ENCODE measurements around the gene CTPS2.

GRCh38 chrX:16578218-16578617, 134.3 kb downstream of the CTPS2 start:
- TF ChIP-seq, protein P1, sequence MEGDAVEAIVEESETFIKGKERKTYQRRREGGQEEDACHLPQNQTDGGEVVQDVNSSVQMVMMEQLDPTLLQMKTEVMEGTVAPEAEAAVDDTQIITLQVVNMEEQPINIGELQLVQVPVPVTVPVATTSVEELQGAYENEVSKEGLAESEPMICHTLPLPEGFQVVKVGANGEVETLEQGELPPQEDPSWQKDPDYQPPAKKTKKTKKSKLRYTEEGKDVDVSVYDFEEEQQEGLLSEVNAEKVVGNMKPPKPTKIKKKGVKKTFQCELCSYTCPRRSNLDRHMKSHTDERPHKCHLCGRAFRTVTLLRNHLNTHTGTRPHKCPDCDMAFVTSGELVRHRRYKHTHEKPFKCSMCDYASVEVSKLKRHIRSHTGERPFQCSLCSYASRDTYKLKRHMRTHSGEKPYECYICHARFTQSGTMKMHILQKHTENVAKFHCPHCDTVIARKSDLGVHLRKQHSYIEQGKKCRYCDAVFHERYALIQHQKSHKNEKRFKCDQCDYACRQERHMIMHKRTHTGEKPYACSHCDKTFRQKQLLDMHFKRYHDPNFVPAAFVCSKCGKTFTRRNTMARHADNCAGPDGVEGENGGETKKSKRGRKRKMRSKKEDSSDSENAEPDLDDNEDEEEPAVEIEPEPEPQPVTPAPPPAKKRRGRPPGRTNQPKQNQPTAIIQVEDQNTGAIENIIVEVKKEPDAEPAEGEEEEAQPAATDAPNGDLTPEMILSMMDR (IDR thresholded peaks at IDR 0.05; ENCODE audit: insufficient read depth, low read depth, low read length) = no peak
- TF ChIP-seq EZH2 (IDR thresholded peaks at IDR 0.05; ENCODE audit: insufficient read depth, low read length) = no peak
